Keratinocyte (primary cell): Measurements from ENCODE around the gene S100A11. TPM values are rescaled to one million over a fixed set of nuclear protein-coding genes. Genes with fewer than 3 reads are reported as not detected.
"Not testable (repeated sequence)": the region's sequence is repeated elsewhere in the genome, so short reads cannot be mapped to it uniquely, and the experiment has no call there.

Experiments used
- DNase-seq: peaks from one replicate; pipeline ENCODE4 v3.0.0-alpha.2; 2011; ENCODE audit warnings: low read depth, missing footprints, low spot score
- FAIRE-seq: peaks from 2 replicates; lab custom pipeline; 2011; peaks lifted over from hg19 to GRCh38; lab: Jason Lieb, UNC
- H2AFZ ChIP-seq: 2 replicates; pipeline ENCODE4 v1.6.0; 2012; ENCODE audit warnings: low read length, control low read depth, inconsistent platforms; ENCODE audit not compliant: control insufficient read depth
- H3K27ac ChIP-seq: 2 replicates; pipeline ENCODE4 v1.5.1; 2011; ENCODE audit warnings: low read length; ENCODE audit not compliant: control insufficient read depth, insufficient read depth
- H3K27me3 ChIP-seq: 3 replicates; pipeline ENCODE4 v1.6.0; 2011; ENCODE audit warnings: low read length; ENCODE audit not compliant: control insufficient read depth, insufficient read depth; ENCODE audit errors: extremely low read depth
- H3K36me3 ChIP-seq, 2 experiments: 2 replicates in 1 of 2; 3 replicates in 1 of 2; pipeline ENCODE4 v1.5.1; 2011; ENCODE audit warnings: low read length in 2 of 2, mild to moderate bottlenecking in 1 of 2; ENCODE audit not compliant: control insufficient read depth in 2 of 2, insufficient read depth in 2 of 2; ENCODE audit errors: extremely low read depth in 1 of 2
- H3K4me1 ChIP-seq: 3 replicates; pipeline ENCODE4 v1.5.1; 2011; ENCODE audit warnings: low read length; ENCODE audit not compliant: control insufficient read depth, insufficient read depth; ENCODE audit errors: extremely low read depth
- H3K4me2 ChIP-seq: 3 replicates; pipeline ENCODE4 v1.6.0; 2011; ENCODE audit warnings: low read depth, low read length; ENCODE audit not compliant: control insufficient read depth, insufficient read depth; ENCODE audit errors: extremely low read depth
- H3K4me3 ChIP-seq, 3 experiments: fragments of 200-600 bp in 1 of 3; sonication (generic) in 1 of 3; 2 replicates in 2 of 3; 3 replicates in 1 of 3; pipeline ENCODE4 v1.5.1; 2011 to 2016; ENCODE audit warnings: low read length in 3 of 3, mild to moderate bottlenecking in 3 of 3, control low read depth in 2 of 3, inconsistent platforms in 1 of 3, low read depth in 1 of 3, mixed read lengths in 1 of 3, mixed run types in 1 of 3, moderate library complexity in 1 of 3; ENCODE audit not compliant: control insufficient read depth in 2 of 3, insufficient read depth in 2 of 3; ENCODE audit errors: extremely low read depth in 1 of 3
- H3K79me2 ChIP-seq: 2 replicates; pipeline ENCODE4 v1.6.0; 2012; ENCODE audit warnings: low read length; ENCODE audit not compliant: control insufficient read depth, insufficient read depth
- H3K9ac ChIP-seq: 3 replicates; pipeline ENCODE4 v1.6.0; 2011; ENCODE audit warnings: low read length; ENCODE audit not compliant: control insufficient read depth, insufficient read depth; ENCODE audit errors: extremely low read depth
- H3K9me1 ChIP-seq: 3 replicates; pipeline ENCODE4 v1.6.0; 2011; ENCODE audit warnings: low read length; ENCODE audit not compliant: control insufficient read depth, insufficient read depth; ENCODE audit errors: extremely low read depth
- H3K9me3 ChIP-seq: 2 replicates; pipeline ENCODE4 v1.5.1; 2012; ENCODE audit warnings: low read depth, low read length; ENCODE audit not compliant: control insufficient read depth
- H4K20me1 ChIP-seq: 3 replicates; pipeline ENCODE4 v1.6.0; 2011; ENCODE audit warnings: low read length; ENCODE audit not compliant: control insufficient read depth, insufficient read depth; ENCODE audit errors: extremely low read depth
- EZH2 ChIP-seq: IDR thresholded peaks from one replicate; pipeline ENCODE4 v1.6.1; 2012; ENCODE audit warnings: inconsistent platforms, mild to moderate bottlenecking, low read length, moderate library complexity
- dilution Hi-C: fragments of 300-500 bp; cut with MboI; formaldehyde crosslinking; loops from one replicate; pipeline ENCODE4 v1.7.0; 2020; ENCODE audit warnings: low sequenced_read_pairs; ENCODE audit not compliant: extremely low pct_ligation_motif_present
- polyA minus RNA-seq, 3 experiments: library from RNA; depleted of rRNA, polyadenylated mRNA; stranded (reverse); fragments of >200 nt; gene quantifications; 1 replicate in 1 of 3; 2 replicates in 1 of 3; 3 replicates in 1 of 3; pipeline ENCODE4 v1.2.3, GENCODE V29; 2011
- polyA plus RNA-seq, 5 experiments: library from polyadenylated mRNA; depleted of rRNA in 3 of 5; stranded (reverse) in 3 of 5; stranded (forward) in 1 of 5; unstranded in 1 of 5; fragments of >200 nt; gene quantifications; 1 replicate in 1 of 5; 2 replicates in 3 of 5; 3 replicates in 1 of 5; pipeline versions ENCODE4 v1.2.1 to v1.2.3, GENCODE V29; 2011 to 2012; ENCODE audit warnings: missing spikeins in 2 of 5, low read depth in 1 of 5, low replicate concordance in 1 of 5
- TF ChIP-seq, protein P1 (sequence below), 3 experiments: IDR thresholded peaks in 1 of 3; conservative IDR thresholded peaks in 1 of 3; optimal IDR thresholded peaks in 1 of 3; 2 replicates in 2 of 3; 3 replicates in 1 of 3; pipeline versions ENCODE3 to v1.5.1; 2011; ENCODE audit warnings: low read length in 3 of 3, mild to moderate bottlenecking in 3 of 3, moderate library complexity in 2 of 3, control low read depth in 1 of 3, inconsistent platforms in 1 of 3; ENCODE audit not compliant: insufficient read depth in 2 of 3; ENCODE audit errors: extremely low read depth in 1 of 3

The S100A11 gene
- 3,230 to 4,658 TPM (median 4,125 TPM) in 3 replicates for polyA plus RNA-seq
- polyA plus RNA-seq (2011; ENCODE audit: low read depth), result 385 TPM
- 5,163 and 5,922 TPM in 2 replicates for polyA plus RNA-seq (2011; cell fraction: cytosol; rRNA removed)
- 1,558 and 1,872 TPM in 2 replicates for polyA plus RNA-seq (2011; cell fraction: nucleus; rRNA removed)
- 4,957 and 5,664 TPM in 2 replicates for polyA plus RNA-seq (2012; ENCODE audit: low replicate concordance)
- polyA minus RNA-seq, result 2,598 to 4,430 TPM (median 2,761 TPM) in 3 replicates
- polyA minus RNA-seq (2011; cell fraction: cytosol; rRNA and poly(A)+ RNA removed), result 2,126 TPM
- 610 and 888 TPM in 2 replicates for polyA minus RNA-seq (2011; cell fraction: nucleus; rRNA and poly(A)+ RNA removed)

DNA sequence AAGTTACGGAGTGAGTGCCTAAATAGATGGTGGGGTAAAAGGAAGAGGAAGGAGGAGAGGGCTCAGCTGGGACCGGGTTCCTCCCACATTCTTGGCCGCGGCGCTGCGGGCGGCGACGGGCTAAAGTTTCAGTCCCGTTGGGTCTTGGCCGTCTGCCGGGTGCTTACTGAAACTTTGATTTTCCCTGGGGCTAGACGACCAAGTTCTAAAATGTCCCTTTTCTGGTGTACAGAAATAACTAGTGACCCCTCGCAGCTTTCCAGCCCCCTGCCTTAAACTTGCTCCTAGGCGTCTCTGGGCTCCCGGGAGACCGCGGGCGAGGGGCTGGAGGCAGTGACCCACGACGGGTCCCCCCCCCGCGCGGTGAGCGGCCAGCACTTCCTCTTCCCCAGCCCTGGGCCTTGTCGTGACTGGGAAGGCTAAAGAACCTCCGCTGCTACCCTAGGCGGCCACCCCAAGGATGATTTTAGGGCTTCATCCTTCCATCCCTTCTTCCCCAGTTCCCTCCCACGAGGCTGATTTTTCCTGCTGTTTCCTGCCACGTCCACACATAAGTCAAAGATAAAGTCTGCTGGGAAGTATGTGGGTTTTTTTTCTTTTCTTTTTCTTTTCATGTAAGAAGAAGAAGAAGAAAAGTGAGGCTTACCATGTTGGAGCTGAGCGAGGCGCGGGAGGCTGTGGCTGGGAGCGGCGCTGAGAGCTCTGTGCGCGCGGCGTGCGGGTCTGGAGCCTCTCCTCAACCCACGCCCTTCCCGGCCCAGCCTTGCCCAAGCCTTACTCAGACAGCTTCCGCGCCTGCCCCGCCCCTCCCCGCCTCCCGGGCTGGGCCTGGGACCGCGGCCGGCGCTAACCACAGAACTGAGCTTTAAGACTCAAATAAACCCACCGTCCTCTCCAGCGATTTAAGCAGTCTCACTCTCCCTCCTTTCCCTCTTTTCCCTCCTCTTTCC is at the start of gene S100A11:
Gene S100A11 (minus strand): TSS at position 738 of the 950 bp plus-strand sequence. CDS start 89 bp downstream, at position 649.
- peak within 1 kb of the TSS; percentile 72 for H3K4me2 ChIP-seq
- no peak for TF ChIP-seq EZH2
- TF ChIP-seq, protein P1, sequence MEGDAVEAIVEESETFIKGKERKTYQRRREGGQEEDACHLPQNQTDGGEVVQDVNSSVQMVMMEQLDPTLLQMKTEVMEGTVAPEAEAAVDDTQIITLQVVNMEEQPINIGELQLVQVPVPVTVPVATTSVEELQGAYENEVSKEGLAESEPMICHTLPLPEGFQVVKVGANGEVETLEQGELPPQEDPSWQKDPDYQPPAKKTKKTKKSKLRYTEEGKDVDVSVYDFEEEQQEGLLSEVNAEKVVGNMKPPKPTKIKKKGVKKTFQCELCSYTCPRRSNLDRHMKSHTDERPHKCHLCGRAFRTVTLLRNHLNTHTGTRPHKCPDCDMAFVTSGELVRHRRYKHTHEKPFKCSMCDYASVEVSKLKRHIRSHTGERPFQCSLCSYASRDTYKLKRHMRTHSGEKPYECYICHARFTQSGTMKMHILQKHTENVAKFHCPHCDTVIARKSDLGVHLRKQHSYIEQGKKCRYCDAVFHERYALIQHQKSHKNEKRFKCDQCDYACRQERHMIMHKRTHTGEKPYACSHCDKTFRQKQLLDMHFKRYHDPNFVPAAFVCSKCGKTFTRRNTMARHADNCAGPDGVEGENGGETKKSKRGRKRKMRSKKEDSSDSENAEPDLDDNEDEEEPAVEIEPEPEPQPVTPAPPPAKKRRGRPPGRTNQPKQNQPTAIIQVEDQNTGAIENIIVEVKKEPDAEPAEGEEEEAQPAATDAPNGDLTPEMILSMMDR (optimal IDR thresholded peaks at IDR 0.05 in 1 of 3, IDR thresholded peaks at IDR 0.05 in 1 of 3, conservative IDR thresholded peaks at IDR 0.05 in 1 of 3; ENCODE audit: extremely low read depth in 1 of 3, insufficient read depth in 2 of 3, low read length in 3 of 3), result no peak
- no peak for FAIRE-seq

DNA sequence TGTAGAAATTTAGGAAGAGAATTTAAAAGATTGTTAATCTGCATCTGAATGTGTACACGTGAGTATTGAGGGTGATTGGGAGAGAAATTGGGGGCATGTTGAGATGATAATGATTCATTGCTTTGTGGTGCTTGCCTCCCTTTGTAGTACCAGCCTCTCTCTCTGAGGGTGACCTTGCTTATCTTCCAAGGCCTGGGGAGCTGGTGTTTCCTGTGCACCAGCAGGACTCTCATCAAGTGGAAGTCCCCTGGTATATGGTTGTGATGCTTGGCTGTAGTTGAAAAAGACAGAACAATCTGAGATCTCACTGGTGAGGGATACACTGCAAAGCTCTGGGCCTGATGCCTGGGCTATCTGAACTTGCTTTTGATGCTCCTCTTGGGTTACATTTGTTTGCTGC is 48.0 kb upstream of the S100A11 start:
- DNase-seq, result no peak
- TF ChIP-seq, protein P1 (optimal IDR thresholded peaks at IDR 0.05 in 1 of 3, IDR thresholded peaks at IDR 0.05 in 1 of 3, conservative IDR thresholded peaks at IDR 0.05 in 1 of 3; ENCODE audit: extremely low read depth in 1 of 3, insufficient read depth in 2 of 3, low read length in 3 of 3), result no peak
- no peak for TF ChIP-seq EZH2
- Histone ChIP-seq H3K4me3 (no peak overlapping the region), H3K9me1 (no peaks in the 10 kb centered on the region), H3K79me2 (no peaks in the 10 kb centered on the region), H3K4me2 (no peak overlapping the region), H3K36me3 (no peaks in the 10 kb centered on the region), H3K9ac (no peak overlapping the region), H3K9me3 (no peaks in the 10 kb centered on the region), H3K27ac (no peak overlapping the region), H3K27me3 (peaks cover 3% of the 10 kb centered on the region), H3K4me1 (peaks cover 8% of the 10 kb centered on the region), H2AFZ (no peak overlapping the region), H4K20me1 (no peaks in the 10 kb centered on the region)
- dilution Hi-C loops, result no loop called here
- FAIRE-seq, result no peak

More for the DNA sequence above, at the start of gene S100A11:
- peaks cover 18 to 34% of the 10 kb centered on the region in 2 experiments for H3K36me3 ChIP-seq
- H2AFZ ChIP-seq, result peak within 1 kb of the TSS; percentile 68
- H3K4me1 ChIP-seq, result peaks cover 19% of the 10 kb centered on the region
- H3K4me3 ChIP-seq, result peak within 1 kb of the TSS; percentile 70 to 88 (median 87)
- peaks cover 42% of the 10 kb centered on the region for H3K79me2 ChIP-seq
- no peaks in the 10 kb centered on the region for H3K27me3 ChIP-seq
- dilution Hi-C loops, result no loop called here
- peak within 1 kb of the TSS; percentile 97 for H3K27ac ChIP-seq
- peak within 1 kb of the TSS; percentile 97 for H3K9ac ChIP-seq
- H3K9me3 ChIP-seq, result no peaks in the 10 kb centered on the region
- no peak for DNase-seq
- H4K20me1 ChIP-seq, result peaks cover 4% of the 10 kb centered on the region
- H3K9me1 ChIP-seq, result no peaks in the 10 kb centered on the region

DNA sequence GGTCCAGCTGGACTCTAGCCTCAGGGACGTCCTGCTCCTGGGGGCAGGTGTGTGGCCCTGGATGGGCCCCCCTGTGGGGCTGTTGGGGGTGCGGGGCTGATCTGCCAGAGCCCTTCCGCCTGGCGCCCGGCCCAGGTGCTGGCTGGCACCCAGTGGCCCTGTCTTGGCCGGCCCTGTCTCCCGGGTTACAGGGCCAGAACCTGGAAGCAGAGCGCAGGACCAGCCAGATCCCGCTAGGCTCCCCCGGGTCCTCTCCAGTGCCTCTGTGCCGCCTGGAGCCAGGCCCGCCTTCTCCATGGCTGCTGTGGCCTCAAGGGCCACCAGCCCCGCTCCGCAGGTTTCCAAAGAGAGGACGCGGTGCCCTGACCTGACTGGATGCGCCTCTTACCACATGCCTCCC is 44.2 kb upstream of the S100A11 start:
- H3K27me3 ChIP-seq, dilution Hi-C loops, H3K4me1 ChIP-seq, H3K4me2 ChIP-seq, H3K9ac ChIP-seq, H4K20me1 ChIP-seq, FAIRE-seq, H3K9me3 ChIP-seq, H3K9me1 ChIP-seq, H3K36me3 ChIP-seq, H3K4me3 ChIP-seq, H3K27ac ChIP-seq, H3K79me2 ChIP-seq, H2AFZ ChIP-seq, DNase-seq: not testable (repeated sequence)
